ENCODE measurements around the gene LSM8. TPM values are rescaled to one million over a fixed set of nuclear protein-coding genes. Genes with fewer than 3 reads are reported as not detected.

Gene LSM8
- total RNA-seq, 2 experiments from 2014 or later: 48.4 to 56.7 TPM

DNA sequence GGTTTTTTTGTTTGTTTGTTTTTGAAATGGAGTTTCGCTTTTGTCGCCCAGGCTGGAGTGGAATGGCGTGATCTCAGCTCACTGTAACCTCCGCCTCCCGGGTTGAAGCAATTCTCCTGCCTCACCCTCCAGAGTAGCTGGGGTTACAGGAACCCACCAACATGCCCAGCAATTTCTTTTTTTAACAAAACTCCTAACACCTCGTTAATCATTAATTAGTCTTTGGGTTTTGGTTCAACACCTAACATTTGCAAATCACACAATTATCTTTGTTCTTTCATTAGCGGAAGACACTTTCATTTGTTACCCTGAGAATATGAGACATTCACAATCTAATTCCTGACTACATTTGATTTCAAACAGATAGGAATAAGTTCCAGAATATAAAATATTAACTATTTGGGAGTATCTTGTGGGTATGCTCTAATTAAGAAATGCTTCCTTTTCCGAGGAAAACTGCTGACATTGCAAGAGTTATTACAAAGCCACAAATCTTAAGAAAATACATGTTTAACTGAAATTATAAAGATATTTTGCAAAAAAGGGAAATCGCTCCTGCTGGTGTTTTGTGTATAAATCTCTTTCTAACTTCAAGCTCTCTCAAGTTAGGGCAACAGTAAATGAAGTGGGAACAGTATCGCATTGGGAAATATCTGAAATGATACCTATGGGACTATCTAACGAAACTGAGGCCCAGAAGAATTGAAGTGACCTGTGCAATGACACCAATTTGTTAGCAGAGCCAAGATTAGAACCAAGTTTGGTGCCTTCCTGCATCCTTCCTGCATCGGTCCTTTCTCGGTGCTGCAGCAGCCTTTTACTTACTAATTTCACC, 1.2 kb upstream of the LSM8 start:
- ATAC-seq (ENCODE audit: low read depth) (no peak), DNase-seq (no peak)
- Mint-ChIP-seq H3K9me3 (no peaks in the 10 kb centered on the region), H3K36me3 (peaks cover 19% of the 10 kb centered on the region), H3K27ac (peak overlapping the region; percentile 99), H3K27me3 (no peaks in the 10 kb centered on the region), H3K4me3 (peak overlapping the region; percentile 94), H3K4me1 (peaks cover 19% of the 10 kb centered on the region)
- POLR2A ChIA-PET: interaction anchor here (1.2 kb wide), 1 partner anchor 32 kb away, joined by 3 read pairs; no protein-coding TSS in a partner anchor

DNA sequence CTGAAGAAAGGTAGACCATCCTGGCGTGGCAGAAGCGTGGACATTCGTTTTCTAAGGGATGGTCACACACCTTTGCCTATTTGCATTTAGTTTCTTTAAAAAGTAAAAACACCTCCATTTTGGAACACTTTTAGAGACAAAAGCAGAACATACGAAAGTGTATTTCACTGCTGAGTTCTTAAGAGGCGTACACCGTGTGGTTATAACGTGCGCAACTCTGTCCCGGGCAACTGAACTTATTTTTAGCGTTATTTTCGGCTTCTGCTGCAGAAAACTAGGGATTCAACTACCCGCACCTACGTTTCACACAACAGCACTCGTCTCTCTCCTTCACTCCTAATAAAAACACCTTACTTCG, 557 bp upstream of the LSM8 start:
- Mint-ChIP-seq H3K36me3 (peaks cover 19% of the 10 kb centered on the region), H3K27ac (peak overlapping the region; percentile 99), H3K9me3 (no peaks in the 10 kb centered on the region), H3K4me3 (peak overlapping the region; percentile 94), H3K27me3 (no peaks in the 10 kb centered on the region), H3K4me1 (peaks cover 19% of the 10 kb centered on the region)
- ATAC-seq (ENCODE audit: low read depth) (peak; percentile 2), DNase-seq (peak; percentile 36)
- POLR2A ChIA-PET: no interaction called here

DNA sequence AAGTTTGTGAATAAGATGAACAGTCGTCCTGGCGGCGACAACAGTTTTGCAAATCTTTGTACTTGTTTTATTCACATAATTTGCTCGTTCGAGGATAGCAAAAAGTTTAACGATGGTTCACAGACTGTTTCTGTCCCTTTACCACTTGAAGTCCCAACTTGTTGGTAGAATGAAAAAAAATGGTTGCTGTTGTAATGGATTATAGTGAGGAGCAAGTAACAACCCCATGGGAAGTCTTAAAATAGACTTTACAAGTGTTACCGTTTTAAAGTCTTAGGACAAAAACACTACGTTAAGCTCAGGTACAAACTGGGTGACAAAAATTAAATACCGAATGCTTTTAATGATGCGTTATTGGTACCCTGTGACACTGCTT, 589 bp downstream of the LSM8 start:
- Mint-ChIP-seq H3K4me1 (peaks cover 19% of the 10 kb centered on the region), H3K36me3 (peaks cover 21% of the 10 kb centered on the region), H3K27me3 (no peaks in the 10 kb centered on the region), H3K9me3 (no peaks in the 10 kb centered on the region), H3K4me3 (peak overlapping the region; percentile 94), H3K27ac (peak overlapping the region; percentile 99)
- DNase-seq (no peak), ATAC-seq (ENCODE audit: low read depth) (no peak)
- POLR2A ChIA-PET: interaction anchor here (1.0 kb wide), 1 partner anchor 29 kb away, joined by 5 read pairs; no protein-coding TSS in a partner anchor

DNA sequence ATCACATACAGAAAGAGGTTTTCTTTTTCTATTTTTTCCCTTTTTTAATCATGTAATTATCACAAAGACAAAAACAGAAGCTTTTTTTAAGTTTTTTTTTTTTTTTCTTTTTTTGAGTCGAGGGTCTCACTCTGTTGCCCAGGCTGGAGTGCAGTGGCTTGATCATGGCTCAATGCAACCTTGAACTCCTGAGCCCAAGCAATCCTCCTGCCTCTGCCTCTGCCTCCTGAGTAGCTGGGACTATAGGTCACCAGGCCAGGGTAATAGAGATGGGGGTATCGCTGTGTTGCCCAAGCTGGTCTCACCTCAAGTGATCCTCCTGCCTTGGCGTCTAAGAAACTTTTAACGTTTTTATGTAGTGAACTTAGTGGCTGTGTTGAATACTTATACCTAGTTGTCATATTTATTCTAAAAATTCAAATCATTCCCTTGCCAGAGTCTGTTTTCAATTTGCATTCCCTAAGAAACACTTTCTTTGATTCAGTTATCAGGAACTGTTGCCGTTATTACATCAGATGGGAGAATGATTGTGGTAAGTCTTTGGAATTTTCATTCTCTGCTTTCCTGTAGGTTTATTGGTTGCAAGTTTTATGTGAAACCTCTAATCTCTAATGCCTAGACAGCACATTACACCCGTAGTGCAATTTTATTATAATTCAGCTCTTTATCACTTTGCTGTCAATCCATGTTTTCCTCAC, 1.3 kb downstream of the LSM8 start:
- POLR2A ChIA-PET: no interaction called here
- Mint-ChIP-seq H3K36me3 (peaks cover 24% of the 10 kb centered on the region), H3K4me3 (peak overlapping the region; percentile 94), H3K27ac (peak overlapping the region; percentile 99), H3K4me1 (peaks cover 19% of the 10 kb centered on the region), H3K9me3 (no peaks in the 10 kb centered on the region), H3K27me3 (no peaks in the 10 kb centered on the region)
- ATAC-seq (ENCODE audit: low read depth): no peak
- no peak for DNase-seq

DNA sequence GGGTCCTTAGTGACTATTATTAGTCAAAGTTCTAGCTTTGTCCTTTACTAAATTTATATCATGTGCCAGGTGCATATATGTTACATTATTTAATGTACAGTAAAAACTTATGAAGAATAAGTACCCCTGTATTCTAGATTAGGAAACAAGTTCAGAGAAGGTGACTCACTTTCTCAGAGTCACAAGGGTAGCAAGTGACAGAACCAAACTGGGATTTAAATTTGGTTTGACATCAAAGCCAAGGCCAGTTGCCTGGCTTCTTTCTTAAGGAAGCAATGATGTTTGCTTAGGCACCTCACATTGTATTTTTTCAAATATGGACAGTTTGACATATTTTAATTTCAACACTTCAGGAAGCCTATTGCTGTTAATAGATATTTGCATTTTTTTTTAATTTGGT, 2.5 kb downstream of the LSM8 start:
- no peaks in the 10 kb centered on the region for H3K27me3 Mint-ChIP-seq
- DNase-seq (no peak), ATAC-seq (ENCODE audit: low read depth) (no peak)
- H3K9me3 Mint-ChIP-seq: no peaks in the 10 kb centered on the region
- peaks cover 19% of the 10 kb centered on the region for H3K4me1 Mint-ChIP-seq
- H3K36me3 Mint-ChIP-seq: peaks cover 24% of the 10 kb centered on the region
- H3K27ac Mint-ChIP-seq: no peak overlapping the region
- H3K4me3 Mint-ChIP-seq: peak overlapping the region; percentile 56
- POLR2A ChIA-PET: no interaction called here

DNA sequence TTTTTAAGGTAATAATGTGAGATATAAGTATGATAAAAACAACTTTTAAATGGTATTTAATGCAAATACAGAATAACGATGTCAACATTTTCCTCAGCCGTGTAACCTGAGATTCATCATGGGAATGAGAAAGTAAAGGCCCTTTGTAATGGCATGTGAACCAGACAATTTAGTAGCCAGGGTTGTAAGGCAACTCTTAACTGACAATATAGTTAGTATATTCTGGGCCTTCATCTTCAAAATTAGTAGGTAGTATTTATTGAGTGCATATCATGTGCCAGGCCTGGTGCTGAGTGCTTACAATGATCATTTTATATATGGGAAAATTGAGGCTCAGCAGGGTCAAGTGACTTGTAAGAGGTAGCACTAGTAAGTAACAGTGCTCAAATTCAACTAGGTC, 10.6 kb downstream of the LSM8 start:
- no peak for ATAC-seq (ENCODE audit: low read depth)
- Mint-ChIP-seq H3K9me3 (no peaks in the 10 kb centered on the region), H3K4me1 (peaks cover 4% of the 10 kb centered on the region), H3K36me3 (peaks cover 11% of the 10 kb centered on the region), H3K27ac (no peak overlapping the region), H3K27me3 (no peaks in the 10 kb centered on the region), H3K4me3 (no peak overlapping the region)
- DNase-seq: no peak
- POLR2A ChIA-PET: no interaction called here

DNA sequence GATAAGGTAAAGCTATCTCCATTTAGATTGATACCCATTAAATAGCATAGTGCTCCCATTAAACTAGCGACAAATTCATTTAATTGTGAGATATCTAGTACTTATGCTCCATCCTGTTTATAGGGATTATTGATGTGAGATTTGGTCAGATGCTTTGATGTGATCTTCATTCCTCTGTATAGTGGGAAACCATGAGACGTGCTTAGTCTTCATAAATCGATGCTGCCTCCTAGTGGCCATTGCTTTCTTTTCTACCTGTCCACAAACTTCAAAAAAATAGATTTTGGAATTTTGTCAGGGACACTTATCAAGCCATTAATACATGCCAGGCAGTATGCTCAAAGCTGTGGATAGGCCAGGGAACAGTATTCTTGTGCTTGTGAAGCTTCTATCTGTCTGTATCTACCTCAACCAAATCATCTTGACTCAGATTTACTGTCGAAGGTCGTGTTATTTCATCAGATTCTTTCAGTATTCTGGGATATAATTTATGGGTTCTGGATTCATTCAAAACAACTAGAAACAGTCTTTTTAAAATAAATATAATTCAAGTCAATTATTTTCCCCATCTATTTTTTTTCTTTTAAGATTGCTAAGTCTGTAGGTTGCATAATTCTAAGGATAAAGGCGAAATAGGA, 12.0 kb downstream of the LSM8 start:
- H3K4me1 Mint-ChIP-seq: peaks cover 4% of the 10 kb centered on the region
- no peaks in the 10 kb centered on the region for H3K27me3 Mint-ChIP-seq
- DNase-seq: no peak
- peak; percentile 77 for ATAC-seq (ENCODE audit: low read depth)
- H3K4me3 Mint-ChIP-seq: no peak overlapping the region
- no peaks in the 10 kb centered on the region for H3K9me3 Mint-ChIP-seq
- H3K27ac Mint-ChIP-seq: no peak overlapping the region
- POLR2A ChIA-PET: no interaction called here
- H3K36me3 Mint-ChIP-seq: peaks cover 8% of the 10 kb centered on the region

DNA sequence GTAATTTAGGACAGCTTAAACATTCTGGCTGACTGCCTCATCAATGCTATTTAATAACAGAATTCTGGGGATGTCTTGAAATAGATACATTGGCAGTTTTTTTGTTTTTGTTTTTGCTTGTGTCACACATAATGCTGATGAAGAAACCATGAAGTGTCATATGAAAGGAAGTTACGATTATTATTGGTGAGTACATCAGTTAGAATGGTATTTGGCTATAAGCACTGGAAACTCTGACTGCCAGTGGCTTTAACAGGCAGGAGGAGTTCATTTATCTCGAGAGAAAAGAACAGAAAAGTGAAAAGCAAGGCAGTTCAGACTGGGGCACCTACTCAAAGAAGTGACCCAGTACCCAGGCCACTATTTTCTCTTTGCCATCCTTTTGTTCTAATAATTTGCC, 18.1 kb downstream of the LSM8 start:
- H3K36me3 Mint-ChIP-seq: peaks cover under 1% of the 10 kb centered on the region
- H3K27ac Mint-ChIP-seq: no peak overlapping the region
- H3K4me3 Mint-ChIP-seq: no peak overlapping the region
- no peaks in the 10 kb centered on the region for H3K9me3 Mint-ChIP-seq
- POLR2A ChIA-PET: no interaction called here
- no peaks in the 10 kb centered on the region for H3K4me1 Mint-ChIP-seq
- DNase-seq (no peak), ATAC-seq (ENCODE audit: low read depth) (no peak)
- no peaks in the 10 kb centered on the region for H3K27me3 Mint-ChIP-seq

DNA sequence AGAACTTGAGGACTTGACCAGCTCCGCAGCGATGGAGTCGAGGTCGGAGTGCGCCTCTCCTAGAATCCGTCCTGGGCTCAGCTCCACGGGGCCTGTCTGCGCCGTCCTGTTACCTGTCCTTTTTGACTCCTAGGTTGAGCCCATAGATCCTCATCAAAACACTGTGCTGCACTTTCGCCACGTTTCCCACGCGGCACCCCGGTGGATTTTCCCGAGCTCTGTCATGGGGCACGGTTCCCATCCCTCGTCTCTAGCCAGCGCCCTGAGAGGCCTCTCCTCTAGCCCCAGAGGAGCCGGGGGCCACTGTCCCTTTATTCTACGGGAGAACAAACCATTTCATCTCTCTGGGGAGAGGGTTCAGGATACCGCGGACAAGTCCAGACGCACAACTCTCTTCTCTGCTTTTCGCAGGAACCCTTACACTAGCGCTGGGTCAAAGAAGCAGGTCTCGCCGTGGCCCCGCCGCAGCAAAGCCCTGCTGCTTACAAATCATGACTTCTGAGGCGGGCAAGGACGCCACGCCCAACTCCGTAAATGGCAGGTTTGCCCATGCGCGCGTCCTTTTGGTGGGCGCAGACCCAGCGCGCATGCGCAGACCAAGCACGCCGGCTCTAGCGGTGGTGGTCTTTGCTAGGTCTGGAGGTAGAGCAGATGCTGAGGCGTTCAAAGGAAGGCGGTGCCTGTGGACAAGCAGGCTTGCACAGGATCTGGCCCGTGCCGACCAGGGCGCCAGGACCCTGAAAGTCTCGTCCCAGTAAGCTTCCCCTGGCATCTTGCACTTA, 30.3 kb downstream of the LSM8 start:
- H3K27me3 Mint-ChIP-seq: no peaks in the 10 kb centered on the region
- H3K4me3 Mint-ChIP-seq: peak overlapping the region; percentile 91
- ATAC-seq (ENCODE audit: low read depth) (peak; percentile 97), DNase-seq (peak; percentile 84)
- no peaks in the 10 kb centered on the region for H3K9me3 Mint-ChIP-seq
- no peaks in the 10 kb centered on the region for H3K36me3 Mint-ChIP-seq
- peak overlapping the region; percentile 77 for H3K27ac Mint-ChIP-seq
- peaks cover 12% of the 10 kb centered on the region for H3K4me1 Mint-ChIP-seq
- POLR2A ChIA-PET: interaction anchor here (0.8 kb wide), 2 partner anchors 30 to 32 kb away, joined by 3 to 5 read pairs; partner anchors contain the start of gene LSM8

DNA sequence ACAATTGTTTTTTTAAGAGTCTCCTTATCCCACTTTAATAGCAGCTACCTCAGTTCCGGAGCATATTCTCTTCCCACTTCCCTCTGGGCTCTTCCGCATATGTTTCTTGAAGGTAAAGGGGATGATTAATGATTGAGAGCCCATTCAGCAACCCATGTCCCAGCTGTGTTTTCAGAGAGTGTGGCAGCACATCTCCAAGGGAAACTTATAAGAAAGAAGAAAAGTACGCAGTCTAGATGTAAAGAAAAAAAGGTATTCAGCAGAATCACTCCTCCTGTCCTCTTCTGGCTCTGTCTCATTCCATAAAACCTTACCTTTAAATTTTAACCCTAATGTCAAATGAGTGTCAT, 30.8 kb downstream of the LSM8 start:
- H3K9me3 Mint-ChIP-seq: no peaks in the 10 kb centered on the region
- H3K4me1 Mint-ChIP-seq: peaks cover 12% of the 10 kb centered on the region
- DNase-seq (no peak), ATAC-seq (ENCODE audit: low read depth) (peak; percentile 3)
- no peaks in the 10 kb centered on the region for H3K36me3 Mint-ChIP-seq
- POLR2A ChIA-PET: interaction anchor here (0.8 kb wide), 1 partner anchor 32 kb away, joined by 3 read pairs; no protein-coding TSS in a partner anchor
- peak overlapping the region; percentile 77 for H3K27ac Mint-ChIP-seq
- peak overlapping the region; percentile 91 for H3K4me3 Mint-ChIP-seq
- H3K27me3 Mint-ChIP-seq: no peaks in the 10 kb centered on the region

DNA sequence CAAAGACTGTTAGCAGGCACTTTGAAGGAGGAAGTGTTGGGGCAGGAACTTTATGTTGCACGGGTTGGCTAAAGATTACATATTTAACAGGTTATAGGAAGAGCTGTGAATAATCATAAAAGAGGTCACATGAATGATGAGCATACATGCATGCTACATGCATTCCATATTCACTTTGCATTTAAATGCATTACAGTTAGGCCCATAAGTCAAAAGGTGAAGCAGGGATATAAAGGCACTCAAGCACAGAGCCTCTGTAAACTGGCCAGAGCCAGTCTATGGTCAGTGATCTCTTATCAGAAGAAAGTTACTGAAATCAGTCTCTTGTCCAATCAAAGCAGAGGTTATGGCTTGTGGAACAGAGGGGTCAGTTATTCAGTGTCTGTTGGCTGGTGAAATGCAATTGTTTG, 33.3 kb downstream of the LSM8 start:
- no peak for ATAC-seq (ENCODE audit: low read depth)

DNA sequence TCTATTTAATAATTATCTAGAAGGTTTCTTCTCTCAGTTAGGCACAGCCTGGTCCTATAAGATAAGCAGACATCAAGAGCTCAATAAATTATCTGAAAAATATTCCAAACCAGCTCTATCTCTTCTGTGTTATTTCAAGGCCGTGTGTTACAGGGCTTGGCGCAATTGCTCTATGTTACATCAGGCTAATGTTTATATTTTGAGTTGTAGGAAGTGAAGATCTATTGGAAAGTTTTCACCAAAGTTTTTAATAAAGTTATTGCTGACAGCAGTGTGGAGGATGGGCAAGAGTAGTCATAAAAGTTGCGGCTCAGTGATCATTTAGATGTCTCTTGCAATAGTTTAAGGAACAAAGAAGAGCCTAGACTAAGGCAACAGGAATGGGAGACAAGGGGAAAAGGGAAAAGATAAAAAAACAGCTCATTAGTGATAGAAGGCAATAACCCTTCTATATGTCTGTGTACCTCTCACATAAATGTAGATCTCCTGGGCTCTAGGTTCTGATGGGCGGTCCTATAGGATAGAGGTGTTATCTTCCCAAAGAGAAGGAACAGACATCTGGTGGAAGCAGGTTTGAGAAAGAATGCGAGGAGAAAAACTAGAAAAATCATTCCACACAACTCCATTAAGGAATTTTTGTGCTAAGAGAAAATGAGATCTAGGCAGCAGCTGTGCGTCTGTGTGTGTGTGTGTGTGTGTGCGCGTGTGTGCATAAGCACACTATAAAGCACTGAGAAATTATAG, 34.6 kb downstream of the LSM8 start:
- H3K36me3 Mint-ChIP-seq: no peaks in the 10 kb centered on the region
- no peaks in the 10 kb centered on the region for H3K9me3 Mint-ChIP-seq
- H3K27me3 Mint-ChIP-seq: no peaks in the 10 kb centered on the region
- ATAC-seq (ENCODE audit: low read depth) (no peak), DNase-seq (no peak)
- POLR2A ChIA-PET: no interaction called here
- peaks cover 12% of the 10 kb centered on the region for H3K4me1 Mint-ChIP-seq
- no peak overlapping the region for H3K4me3 Mint-ChIP-seq
- no peak overlapping the region for H3K27ac Mint-ChIP-seq

More for the DNA sequence above, 33.3 kb downstream of the LSM8 start:
- H3K27ac Mint-ChIP-seq: no peak overlapping the region
- H3K4me1 Mint-ChIP-seq: peaks cover 12% of the 10 kb centered on the region
- no peak for DNase-seq
- no peaks in the 10 kb centered on the region for H3K27me3 Mint-ChIP-seq
- no peaks in the 10 kb centered on the region for H3K36me3 Mint-ChIP-seq
- H3K9me3 Mint-ChIP-seq: no peaks in the 10 kb centered on the region
- no peak overlapping the region for H3K4me3 Mint-ChIP-seq
- POLR2A ChIA-PET: no interaction called here

DNA sequence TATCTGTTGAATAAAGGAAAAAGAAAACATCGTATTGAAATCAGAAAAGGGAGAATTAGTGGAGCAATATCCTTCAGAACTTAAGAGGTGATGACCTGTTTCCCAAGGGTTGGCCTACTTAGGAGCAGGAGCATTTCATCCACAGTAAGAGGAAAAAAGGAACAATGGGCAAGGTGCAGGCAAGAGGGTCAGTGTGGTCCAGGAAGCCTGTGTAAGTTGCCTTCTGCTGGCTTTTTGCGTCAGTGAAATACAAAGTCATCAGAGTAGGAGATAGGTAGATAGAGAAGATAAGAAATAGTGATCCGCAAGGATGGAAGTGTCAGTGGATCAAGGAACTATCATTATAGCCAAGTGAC, 35.2 kb downstream of the LSM8 start:
- ATAC-seq (ENCODE audit: low read depth) (no peak), DNase-seq (no peak)
- no peaks in the 10 kb centered on the region for H3K36me3 Mint-ChIP-seq
- peaks cover 8% of the 10 kb centered on the region for H3K4me1 Mint-ChIP-seq
- H3K4me3 Mint-ChIP-seq: no peak overlapping the region
- POLR2A ChIA-PET: no interaction called here
- H3K27me3 Mint-ChIP-seq: no peaks in the 10 kb centered on the region
- no peak overlapping the region for H3K27ac Mint-ChIP-seq
- no peaks in the 10 kb centered on the region for H3K9me3 Mint-ChIP-seq

Measured in activated naive CD8-positive, alpha-beta T cell treated with anti-CD3 and anti-CD28 coated beads, Interleukin-2, amount 10 ng/mL, durations not matched to agents 7 days and 5 days (primary cell).